HEK293T (cell line): ENCODE data around the gene NFIX.

Experiments used
- BHLHE40 ChIP-seq: fragments of 450-650 bp; IDR thresholded peaks from 2 replicates; pipeline ENCODE4 v1.6.1; 2016; ENCODE audit warnings: mild to moderate bottlenecking, moderate library complexity, borderline replicate concordance
- CTBP1 ChIP-seq: fragments of 450-650 bp; IDR thresholded peaks from 2 replicates; pipeline ENCODE4 v1.6.1; 2016; ENCODE audit warnings: borderline replicate concordance
- FOXK2 ChIP-seq: fragments of 450-650 bp; IDR thresholded peaks from 2 replicates; pipeline ENCODE4 v1.6.1; 2016; ENCODE audit warnings: mild to moderate bottlenecking
- FOXM1 ChIP-seq: fragments of 450-650 bp; IDR thresholded peaks from 2 replicates; pipeline ENCODE4 v1.6.1; 2017; ENCODE audit warnings: mild to moderate bottlenecking, borderline replicate concordance
- NFRKB ChIP-seq: fragments of 450-650 bp; IDR thresholded peaks from 2 replicates; pipeline ENCODE4 v1.6.1; 2016; ENCODE audit warnings: mild to moderate bottlenecking, moderate library complexity
- SP1 ChIP-seq: fragments of 450-650 bp; IDR thresholded peaks from 2 replicates; pipeline ENCODE4 v1.6.1; 2017
- ZNF384 ChIP-seq: fragments of 450-650 bp; IDR thresholded peaks from 2 replicates; pipeline ENCODE4 v1.6.1; 2016

- TF ChIP-seq CTBP1 (no peak), SP1 (no peak), BHLHE40 (no peak), ZNF384 (no peak), NFRKB (no peak), FOXM1 (no peak), FOXK2 (no peak)
Observed at GRCh38 chr19:13102666-13103580, 107.6 kb downstream of the NFIX start, which contains the start of gene LYL1.
